ENCODE measurements around the gene PXN. TPM values are rescaled to one million over a fixed set of nuclear protein-coding genes. Genes with fewer than 3 reads are reported as not detected.
"Not testable (repeated sequence)": the region's sequence is repeated elsewhere in the genome, so short reads cannot be mapped to it uniquely, and the experiment has no call there.

PXN gene
- total RNA-seq, 1 donor from 2014 or later, result 60.7 TPM

DNA sequence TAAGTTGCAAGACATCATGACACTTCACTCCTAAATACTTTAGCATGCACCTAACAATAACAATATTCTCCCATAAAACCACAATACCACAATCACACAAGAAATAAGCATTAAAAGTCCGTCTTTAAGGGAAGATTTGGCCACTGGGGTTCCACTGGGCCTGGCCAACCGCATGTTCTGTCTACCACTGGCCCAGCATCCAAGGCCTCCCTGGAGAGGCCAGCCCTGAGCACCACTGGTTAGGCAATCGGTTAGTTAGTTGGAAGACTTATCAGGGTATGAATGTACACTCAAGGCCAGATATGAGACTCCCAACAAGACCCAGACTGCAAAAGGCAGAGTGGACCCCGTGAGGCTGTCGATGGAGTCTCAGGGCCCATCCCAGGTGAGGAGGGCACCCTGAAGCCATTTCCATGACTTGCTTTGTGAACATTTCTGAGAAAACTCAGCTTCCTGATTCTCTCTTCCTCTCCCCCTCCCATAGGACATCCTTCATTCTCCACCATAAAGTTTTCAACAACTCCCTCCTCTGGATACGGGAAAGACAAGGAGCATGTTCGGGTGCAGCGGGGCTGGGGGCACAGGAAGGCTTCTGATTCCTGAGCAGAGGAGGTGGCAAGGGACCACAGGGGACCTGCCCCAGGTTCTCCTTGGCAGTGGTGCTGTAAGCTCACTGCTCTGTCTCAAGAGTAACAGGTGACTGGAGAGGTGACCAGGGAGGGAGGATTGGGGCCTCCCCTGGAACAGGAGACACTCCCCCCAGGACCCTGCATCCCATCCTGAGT is 5.9 kb downstream of the PXN start:
- Mint-ChIP-seq H3K27ac (peak overlapping the region; percentile 72), H3K4me3 (peak overlapping the region; percentile 31)
- DNase-seq (ENCODE audit: extremely low spot score, unreplicated experiment), result no peak

DNA sequence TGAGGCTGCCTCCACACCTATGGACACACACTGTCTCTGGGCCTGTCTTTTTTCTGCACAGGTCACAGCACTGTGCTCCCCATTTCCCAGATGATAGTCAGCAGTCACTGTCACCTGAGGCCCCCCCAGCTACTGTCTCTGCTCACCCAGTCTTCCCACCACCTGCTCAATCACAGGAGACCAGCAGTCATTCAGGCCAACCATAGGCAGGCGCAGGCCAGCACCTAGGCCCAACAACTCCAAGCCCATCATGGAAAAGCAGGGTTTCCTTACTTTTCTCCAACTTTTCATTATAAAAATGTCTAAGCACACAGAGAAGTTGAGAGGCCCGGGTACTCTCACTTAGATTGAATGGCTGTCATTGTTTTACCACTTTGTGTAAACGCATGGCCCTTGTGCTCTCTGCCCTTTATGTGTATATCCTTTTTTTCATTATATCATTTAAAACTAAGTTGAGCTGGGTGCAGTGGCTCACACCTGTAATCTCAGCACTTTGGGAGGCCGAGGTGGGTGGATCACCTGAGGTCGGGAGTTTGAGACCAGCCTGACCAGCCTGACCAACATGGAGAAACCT is 7.1 kb downstream of the PXN start:
- Mint-ChIP-seq H3K9me3 (no peaks in the 10 kb centered on the region), H3K4me3 (no peak overlapping the region), H3K27me3 (no peaks in the 10 kb centered on the region)

More for the DNA sequence above, 5.9 kb downstream of the PXN start:
- no peaks in the 10 kb centered on the region for H3K27me3 Mint-ChIP-seq
- H3K9me3 Mint-ChIP-seq, result no peaks in the 10 kb centered on the region
- peaks cover 48% of the 10 kb centered on the region for H3K4me1 Mint-ChIP-seq (ENCODE audit: unreplicated experiment)
- H3K36me3 Mint-ChIP-seq, result peaks cover 7% of the 10 kb centered on the region
- TF ChIP-seq, protein P1, sequence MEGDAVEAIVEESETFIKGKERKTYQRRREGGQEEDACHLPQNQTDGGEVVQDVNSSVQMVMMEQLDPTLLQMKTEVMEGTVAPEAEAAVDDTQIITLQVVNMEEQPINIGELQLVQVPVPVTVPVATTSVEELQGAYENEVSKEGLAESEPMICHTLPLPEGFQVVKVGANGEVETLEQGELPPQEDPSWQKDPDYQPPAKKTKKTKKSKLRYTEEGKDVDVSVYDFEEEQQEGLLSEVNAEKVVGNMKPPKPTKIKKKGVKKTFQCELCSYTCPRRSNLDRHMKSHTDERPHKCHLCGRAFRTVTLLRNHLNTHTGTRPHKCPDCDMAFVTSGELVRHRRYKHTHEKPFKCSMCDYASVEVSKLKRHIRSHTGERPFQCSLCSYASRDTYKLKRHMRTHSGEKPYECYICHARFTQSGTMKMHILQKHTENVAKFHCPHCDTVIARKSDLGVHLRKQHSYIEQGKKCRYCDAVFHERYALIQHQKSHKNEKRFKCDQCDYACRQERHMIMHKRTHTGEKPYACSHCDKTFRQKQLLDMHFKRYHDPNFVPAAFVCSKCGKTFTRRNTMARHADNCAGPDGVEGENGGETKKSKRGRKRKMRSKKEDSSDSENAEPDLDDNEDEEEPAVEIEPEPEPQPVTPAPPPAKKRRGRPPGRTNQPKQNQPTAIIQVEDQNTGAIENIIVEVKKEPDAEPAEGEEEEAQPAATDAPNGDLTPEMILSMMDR (conservative IDR thresholded peaks at IDR 0.05), result no peak

DNA sequence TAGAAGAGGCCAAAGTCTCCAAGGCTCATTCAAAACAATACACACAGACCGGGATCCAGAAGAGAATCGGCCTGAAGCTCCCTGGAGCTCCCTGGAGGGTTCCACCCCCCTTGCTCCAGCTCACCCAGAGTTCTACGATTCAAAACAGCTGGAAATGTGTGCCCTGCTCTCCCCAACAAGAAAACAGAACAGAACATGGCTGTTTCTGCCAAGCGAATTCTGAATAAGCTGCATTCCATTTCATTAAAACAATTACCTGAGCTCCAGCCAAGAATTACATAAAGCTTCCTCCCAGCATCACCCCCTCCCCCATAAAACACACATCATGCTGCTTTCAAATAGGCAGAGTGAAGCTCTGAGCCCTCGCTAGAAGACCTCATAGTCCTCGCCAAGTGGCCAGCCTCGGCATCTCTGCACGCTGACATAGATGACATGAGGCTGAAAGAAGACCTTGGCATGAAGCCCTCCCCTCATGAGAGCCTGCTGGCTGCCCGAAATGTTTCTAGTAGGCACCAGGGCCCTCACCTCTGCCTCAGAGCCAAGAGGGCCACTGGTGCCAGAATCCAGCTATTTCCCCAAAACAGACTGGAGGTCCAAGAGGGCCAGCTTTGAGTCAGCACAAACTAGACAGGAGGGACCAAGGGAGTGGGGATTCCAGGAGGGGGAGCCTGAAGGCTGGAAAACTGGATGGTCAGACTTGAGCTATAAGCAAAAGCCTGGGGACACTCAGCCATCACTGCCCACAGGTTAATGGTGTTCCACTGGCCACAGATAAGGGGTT is 8.3 kb downstream of the PXN start:
- Mint-ChIP-seq H3K27me3 (no peaks in the 10 kb centered on the region), H3K4me3 (no peak overlapping the region), H3K27ac (peak overlapping the region; percentile 74), H3K36me3 (peaks cover 12% of the 10 kb centered on the region), H3K4me1 (ENCODE audit: unreplicated experiment) (peaks cover 24% of the 10 kb centered on the region), H3K9me3 (no peaks in the 10 kb centered on the region)
- TF ChIP-seq, protein P1 (conservative IDR thresholded peaks at IDR 0.05), result no peak
- DNase-seq (ENCODE audit: extremely low spot score, unreplicated experiment), result no peak

More for the DNA sequence above, 7.1 kb downstream of the PXN start:
- DNase-seq (ENCODE audit: extremely low spot score, unreplicated experiment), result no peak
- TF ChIP-seq, protein P1 (conservative IDR thresholded peaks at IDR 0.05), result no peak
- peak overlapping the region; percentile 26 for H3K27ac Mint-ChIP-seq
- peaks cover 36% of the 10 kb centered on the region for H3K4me1 Mint-ChIP-seq (ENCODE audit: unreplicated experiment)
- peaks cover 12% of the 10 kb centered on the region for H3K36me3 Mint-ChIP-seq

DNA sequence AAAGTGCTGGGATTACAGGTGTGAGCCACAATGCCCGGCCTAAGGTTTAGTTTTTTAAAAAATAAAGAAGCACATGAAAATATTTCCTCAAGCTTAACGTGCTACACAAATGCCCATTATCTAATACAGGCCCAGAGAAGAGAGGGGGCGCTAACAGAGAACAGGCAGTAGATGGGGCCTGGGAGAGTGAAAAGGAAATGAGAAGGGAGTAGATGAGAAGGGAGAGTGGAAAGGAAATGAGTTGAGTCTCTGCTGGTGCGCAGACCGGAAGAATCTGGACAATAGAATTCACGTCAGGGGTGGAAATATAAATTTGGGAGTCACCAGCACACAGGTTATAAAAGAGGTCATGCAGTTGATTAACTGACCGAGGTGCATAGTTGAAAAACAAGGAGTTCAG is 10.7 kb downstream of the PXN start:
- Mint-ChIP-seq H3K36me3 (peaks cover 7% of the 10 kb centered on the region), H3K4me3 (no peak overlapping the region), H3K4me1 (ENCODE audit: unreplicated experiment) (peaks cover 26% of the 10 kb centered on the region), H3K27me3 (no peaks in the 10 kb centered on the region), H3K9me3 (no peaks in the 10 kb centered on the region), H3K27ac (peak overlapping the region; percentile 21)
- TF ChIP-seq, protein P1 (conservative IDR thresholded peaks at IDR 0.05), result no peak
- DNase-seq (ENCODE audit: extremely low spot score, unreplicated experiment), result no peak

DNA sequence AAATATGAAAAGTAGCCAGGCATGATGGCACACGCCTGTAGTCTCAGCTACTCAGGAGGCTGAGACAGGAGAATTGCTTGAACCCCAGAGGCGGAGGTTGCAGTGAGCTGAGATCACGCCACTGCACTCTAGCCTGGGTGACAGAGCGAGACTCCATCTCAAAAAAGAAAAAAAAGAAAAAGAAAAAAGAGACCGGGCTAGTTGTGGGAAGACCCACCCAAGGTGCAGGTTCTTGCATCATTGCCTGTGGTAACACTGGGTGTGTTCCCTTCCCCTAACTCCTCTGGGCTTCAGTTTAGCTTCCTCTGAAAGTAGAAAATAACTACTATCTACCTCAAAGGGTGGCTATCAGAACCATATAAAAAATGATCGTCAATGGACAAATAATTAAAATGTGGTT is 12.2 kb downstream of the PXN start:
- peak overlapping the region; percentile 61 for H3K27ac Mint-ChIP-seq
- peaks cover 35% of the 10 kb centered on the region for H3K4me1 Mint-ChIP-seq (ENCODE audit: unreplicated experiment)
- not testable (repeated sequence) for H3K4me3 Mint-ChIP-seq; DNase-seq (ENCODE audit: extremely low spot score, unreplicated experiment); H3K9me3 Mint-ChIP-seq; H3K27me3 Mint-ChIP-seq; H3K36me3 Mint-ChIP-seq
